Esophagus squamous epithelium (tissue), 4 donors: ENCODE results near the gene SELENOM.

ENCODE experiments used
- POLR2A ChIP-seq, 4 donors: fragments of 450-650 bp; IDR thresholded peaks; one replicate each; pipeline ENCODE4 v1.6.1; 2017; ENCODE audit warnings: antibody characterized with exemption in 4 of 4, mild to moderate bottlenecking in 4 of 4, moderate library complexity in 3 of 4
- TF ChIP-seq, protein P1 (sequence below), 6 experiments: fragments of 450-650 bp in 4 of 6; fragments of 200-600 bp in 2 of 6; sonication (generic) in 2 of 6; IDR thresholded peaks; one replicate each; pipeline ENCODE4 v1.5.1; 2016 to 2019; ENCODE audit warnings: antibody characterized with exemption in 6 of 6, mild to moderate bottlenecking in 4 of 6, moderate library complexity in 4 of 6

DNA sequence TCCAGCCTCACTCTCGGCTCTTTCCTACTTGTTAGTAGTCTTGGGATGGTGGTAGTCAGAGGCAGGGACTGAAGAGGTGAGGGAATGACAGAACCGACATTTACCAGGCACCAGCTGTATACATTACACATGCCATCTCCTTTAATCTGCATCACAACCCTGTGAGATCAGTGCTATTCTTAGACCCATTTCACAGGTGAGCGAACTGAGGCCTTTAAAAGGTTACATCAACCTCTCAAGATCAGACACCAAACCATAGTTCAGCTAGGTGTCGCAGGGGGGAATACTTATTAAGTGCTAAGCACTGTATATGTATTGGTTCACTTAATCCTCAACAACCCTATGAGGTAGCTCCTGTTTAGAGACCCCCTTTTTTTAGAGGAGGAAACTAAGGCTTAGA lies 27.3 kb upstream of the SELENOM start:
- no peak for TF ChIP-seq POLR2A (IDR thresholded peaks at IDR 0.05)
- TF ChIP-seq, protein P1, sequence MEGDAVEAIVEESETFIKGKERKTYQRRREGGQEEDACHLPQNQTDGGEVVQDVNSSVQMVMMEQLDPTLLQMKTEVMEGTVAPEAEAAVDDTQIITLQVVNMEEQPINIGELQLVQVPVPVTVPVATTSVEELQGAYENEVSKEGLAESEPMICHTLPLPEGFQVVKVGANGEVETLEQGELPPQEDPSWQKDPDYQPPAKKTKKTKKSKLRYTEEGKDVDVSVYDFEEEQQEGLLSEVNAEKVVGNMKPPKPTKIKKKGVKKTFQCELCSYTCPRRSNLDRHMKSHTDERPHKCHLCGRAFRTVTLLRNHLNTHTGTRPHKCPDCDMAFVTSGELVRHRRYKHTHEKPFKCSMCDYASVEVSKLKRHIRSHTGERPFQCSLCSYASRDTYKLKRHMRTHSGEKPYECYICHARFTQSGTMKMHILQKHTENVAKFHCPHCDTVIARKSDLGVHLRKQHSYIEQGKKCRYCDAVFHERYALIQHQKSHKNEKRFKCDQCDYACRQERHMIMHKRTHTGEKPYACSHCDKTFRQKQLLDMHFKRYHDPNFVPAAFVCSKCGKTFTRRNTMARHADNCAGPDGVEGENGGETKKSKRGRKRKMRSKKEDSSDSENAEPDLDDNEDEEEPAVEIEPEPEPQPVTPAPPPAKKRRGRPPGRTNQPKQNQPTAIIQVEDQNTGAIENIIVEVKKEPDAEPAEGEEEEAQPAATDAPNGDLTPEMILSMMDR (IDR thresholded peaks at IDR 0.05), result no peak
